NCI-H187 treated with DMSO at 0.1 percent for 48 hours (cell line): ENCODE results near the gene LZTR1.
"Not testable (repeated sequence)": the region's sequence is repeated elsewhere in the genome, so short reads cannot be mapped to it uniquely, and the experiment has no call there.

ENCODE experiments used
- DNase-seq: peaks from one replicate; lab custom pipeline; 2025; lab: John Stamatoyannopoulos, UW

The LZTR1 gene

GRCh38 chr22:21033895-21034294, 51.8 kb downstream of the LZTR1 start:
- no peak for DNase-seq

GRCh38 chr22:21034989-21035388, 52.9 kb downstream of the LZTR1 start:
- no peak for DNase-seq

- DNase-seq = no peak
Measured at GRCh38 chr22:21038405-21038804, 56.3 kb downstream of the LZTR1 start.

- not testable (repeated sequence) for DNase-seq
Measured at GRCh38 chr22:21039158-21039557, 57.1 kb downstream of the LZTR1 start.

- no peak for DNase-seq
Measured at GRCh38 chr22:21041937-21042336, 59.8 kb downstream of the LZTR1 start.

GRCh38 chr22:21042978-21043859, 61.1 kb downstream of the LZTR1 start:
- DNase-seq = no peak

GRCh38 chr22:21043860-21044535, 61.9 kb downstream of the LZTR1 start:
- DNase-seq = no peak

- DNase-seq = no peak
Measured at GRCh38 chr22:21044931-21045584, 63.0 kb downstream of the LZTR1 start.

GRCh38 chr22:21045585-21046294, 63.6 kb downstream of the LZTR1 start, which contains the start of gene LRRC74B:
TSS of gene LRRC74B (plus strand) at chr22:21045946. CDS start at chr22:21045987, 41 bp downstream.
- peak; percentile 47 for DNase-seq

- no peak for DNase-seq
Measured at GRCh38 chr22:21047035-21047661, 65.1 kb downstream of the LZTR1 start.

GRCh38 chr22:21047730-21048129, 65.6 kb downstream of the LZTR1 start:
- DNase-seq = peak; percentile 25

GRCh38 chr22:21048448-21048847, 66.4 kb downstream of the LZTR1 start:
- DNase-seq = not testable (repeated sequence)
